ENCODE measurements around the gene TSC22D1.

DNA sequence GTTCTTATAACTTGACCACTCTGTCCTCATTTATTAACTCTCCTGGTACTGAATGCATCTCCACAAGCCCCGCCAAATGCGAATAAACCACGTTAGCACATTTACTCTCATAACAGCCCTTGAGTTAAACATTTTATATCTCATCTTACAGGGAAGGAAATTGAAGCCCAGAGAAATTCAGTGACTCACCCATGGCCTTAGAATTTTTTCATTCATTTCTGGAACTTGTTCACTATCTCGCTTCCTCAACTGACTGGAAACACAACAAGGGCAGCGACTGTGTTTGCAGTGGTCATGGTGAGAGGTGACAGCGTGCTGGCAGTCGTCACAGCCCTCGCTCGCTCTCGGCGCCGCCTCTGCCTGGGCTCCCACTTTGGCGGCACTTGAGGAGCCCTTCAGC is 163.0 kb downstream of the TSC22D1 start:
- TF ChIP-seq, protein P1, sequence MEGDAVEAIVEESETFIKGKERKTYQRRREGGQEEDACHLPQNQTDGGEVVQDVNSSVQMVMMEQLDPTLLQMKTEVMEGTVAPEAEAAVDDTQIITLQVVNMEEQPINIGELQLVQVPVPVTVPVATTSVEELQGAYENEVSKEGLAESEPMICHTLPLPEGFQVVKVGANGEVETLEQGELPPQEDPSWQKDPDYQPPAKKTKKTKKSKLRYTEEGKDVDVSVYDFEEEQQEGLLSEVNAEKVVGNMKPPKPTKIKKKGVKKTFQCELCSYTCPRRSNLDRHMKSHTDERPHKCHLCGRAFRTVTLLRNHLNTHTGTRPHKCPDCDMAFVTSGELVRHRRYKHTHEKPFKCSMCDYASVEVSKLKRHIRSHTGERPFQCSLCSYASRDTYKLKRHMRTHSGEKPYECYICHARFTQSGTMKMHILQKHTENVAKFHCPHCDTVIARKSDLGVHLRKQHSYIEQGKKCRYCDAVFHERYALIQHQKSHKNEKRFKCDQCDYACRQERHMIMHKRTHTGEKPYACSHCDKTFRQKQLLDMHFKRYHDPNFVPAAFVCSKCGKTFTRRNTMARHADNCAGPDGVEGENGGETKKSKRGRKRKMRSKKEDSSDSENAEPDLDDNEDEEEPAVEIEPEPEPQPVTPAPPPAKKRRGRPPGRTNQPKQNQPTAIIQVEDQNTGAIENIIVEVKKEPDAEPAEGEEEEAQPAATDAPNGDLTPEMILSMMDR (IDR thresholded peaks at IDR 0.05): no peak
- TF ChIP-seq POLR2A (IDR thresholded peaks at IDR 0.05): no peak
